ENCODE results near the gene ITGA1. TPM values are rescaled to one million over a fixed set of nuclear protein-coding genes. Genes with fewer than 3 reads are reported as not detected.

Gene ITGA1
- total RNA-seq, 4 donors from 2014 or later, result 9.3 to 88.9 (median 17.6) TPM

DNA sequence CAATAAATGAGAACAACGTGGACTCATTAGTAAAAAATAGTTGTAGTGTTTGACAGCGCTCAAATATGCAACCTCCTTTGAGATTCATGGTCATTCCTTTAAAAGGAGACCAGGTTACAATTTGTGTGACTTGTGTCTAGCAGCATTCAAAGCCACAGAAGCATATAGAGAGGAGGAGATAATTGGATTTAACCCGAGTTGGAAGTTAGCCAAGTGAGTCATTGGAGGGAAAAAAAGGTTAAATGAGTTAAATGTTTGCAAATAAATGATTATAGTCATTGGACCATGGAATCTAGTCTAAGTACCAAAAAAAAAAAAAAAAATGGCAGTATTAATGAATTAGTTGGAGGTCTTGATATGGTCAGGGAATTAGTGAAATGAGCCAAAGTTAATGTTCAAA, 90.9 kb downstream of the ITGA1 start:
- no peaks in the 10 kb centered on the region for H3K36me3 ChIP-seq

DNA sequence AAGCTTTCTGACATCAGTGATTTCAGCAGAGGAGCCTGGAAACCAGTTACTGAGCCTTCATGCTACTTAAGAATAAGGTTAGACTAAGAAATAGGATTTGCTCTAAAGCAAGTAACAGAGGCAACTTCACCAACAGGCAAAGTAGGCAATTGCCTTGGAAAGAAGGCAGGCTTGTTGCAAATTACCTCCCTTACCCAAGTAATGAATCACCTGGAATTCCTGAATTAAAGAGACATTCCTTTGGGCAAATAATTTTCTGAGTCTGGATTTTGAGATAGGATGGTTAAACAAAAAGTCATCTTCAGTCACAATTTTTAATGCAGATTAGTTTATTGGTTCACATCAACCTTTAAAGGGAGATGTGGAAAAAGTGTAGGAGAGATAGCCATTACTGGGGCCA, 92.8 kb downstream of the ITGA1 start:
- TF ChIP-seq, protein P1, sequence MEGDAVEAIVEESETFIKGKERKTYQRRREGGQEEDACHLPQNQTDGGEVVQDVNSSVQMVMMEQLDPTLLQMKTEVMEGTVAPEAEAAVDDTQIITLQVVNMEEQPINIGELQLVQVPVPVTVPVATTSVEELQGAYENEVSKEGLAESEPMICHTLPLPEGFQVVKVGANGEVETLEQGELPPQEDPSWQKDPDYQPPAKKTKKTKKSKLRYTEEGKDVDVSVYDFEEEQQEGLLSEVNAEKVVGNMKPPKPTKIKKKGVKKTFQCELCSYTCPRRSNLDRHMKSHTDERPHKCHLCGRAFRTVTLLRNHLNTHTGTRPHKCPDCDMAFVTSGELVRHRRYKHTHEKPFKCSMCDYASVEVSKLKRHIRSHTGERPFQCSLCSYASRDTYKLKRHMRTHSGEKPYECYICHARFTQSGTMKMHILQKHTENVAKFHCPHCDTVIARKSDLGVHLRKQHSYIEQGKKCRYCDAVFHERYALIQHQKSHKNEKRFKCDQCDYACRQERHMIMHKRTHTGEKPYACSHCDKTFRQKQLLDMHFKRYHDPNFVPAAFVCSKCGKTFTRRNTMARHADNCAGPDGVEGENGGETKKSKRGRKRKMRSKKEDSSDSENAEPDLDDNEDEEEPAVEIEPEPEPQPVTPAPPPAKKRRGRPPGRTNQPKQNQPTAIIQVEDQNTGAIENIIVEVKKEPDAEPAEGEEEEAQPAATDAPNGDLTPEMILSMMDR (IDR thresholded peaks at IDR 0.05), result no peak
- TF ChIP-seq POLR2A (IDR thresholded peaks at IDR 0.05), result no peak
- DNase-seq, result no peak
- intact Hi-C loops (cut with DNase I), result no loop called here
- no peaks in the 10 kb centered on the region for H3K4me1 ChIP-seq
- H3K9me3 ChIP-seq, result no peaks in the 10 kb centered on the region
- H3K36me3 ChIP-seq, result no peaks in the 10 kb centered on the region
- H3K4me3 ChIP-seq, result no peak overlapping the region
- H3K27ac ChIP-seq, result no peak overlapping the region
- H3K27me3 ChIP-seq, result no peaks in the 10 kb centered on the region

More for the DNA sequence above, 90.9 kb downstream of the ITGA1 start:
- no peaks in the 10 kb centered on the region for H3K4me1 ChIP-seq
- TF ChIP-seq, protein P1 (IDR thresholded peaks at IDR 0.05), result no peak
- TF ChIP-seq POLR2A (IDR thresholded peaks at IDR 0.05), result no peak
- intact Hi-C loops (cut with DNase I), result no loop called here
- H3K4me3 ChIP-seq, result no peak overlapping the region
- H3K9me3 ChIP-seq, result no peaks in the 10 kb centered on the region
- DNase-seq, result no peak
- WGBS, 2 donors, result 37 to 48% methylated on average over 3 of the region's 3 CpGs
- no peak overlapping the region for H3K27ac ChIP-seq
- no peaks in the 10 kb centered on the region for H3K27me3 ChIP-seq

- no peak for DNase-seq
- TF ChIP-seq, protein P1 (IDR thresholded peaks at IDR 0.05), result no peak
- TF ChIP-seq POLR2A (IDR thresholded peaks at IDR 0.05), result no peak
- Histone ChIP-seq H3K4me1 (no peaks in the 10 kb centered on the region), H3K4me3 (no peak overlapping the region), H3K27me3 (no peaks in the 10 kb centered on the region), H3K9me3 (no peaks in the 10 kb centered on the region), H3K36me3 (no peaks in the 10 kb centered on the region), H3K27ac (no peak overlapping the region)
- WGBS, 2 donors, result 72 to 93% methylated on average over 4 of the region's 4 CpGs
- intact Hi-C loops (cut with DNase I), result no loop called here
Observed at GRCh38 chr5:52881468-52881867, 93.8 kb downstream of the ITGA1 start.

DNA sequence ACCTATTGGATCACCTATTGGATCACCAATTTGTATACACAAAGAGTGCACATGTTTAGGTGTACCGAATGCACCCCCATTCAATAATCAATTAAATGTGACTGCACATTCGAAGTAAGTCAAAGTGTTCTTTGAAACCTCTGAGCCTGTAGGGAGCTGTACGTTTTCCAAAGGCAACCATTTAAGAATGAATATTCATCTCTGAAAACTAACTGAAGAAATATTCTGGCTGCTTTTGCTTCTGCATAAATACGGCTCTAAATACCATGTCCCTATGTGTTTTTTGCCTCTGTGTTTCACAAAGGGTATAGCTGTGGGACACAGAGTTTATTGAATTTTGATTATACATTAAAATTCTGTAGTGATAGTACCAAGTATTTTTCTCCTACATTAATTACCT, 95.4 kb downstream of the ITGA1 start:
- no peak for DNase-seq
- no peak overlapping the region for H3K4me3 ChIP-seq
- H3K36me3 ChIP-seq, result peaks cover 0 to 12% (median 0%) of the 10 kb centered on the region in 3 donors
- intact Hi-C loops (cut with DNase I), result no loop called here
- TF ChIP-seq POLR2A (IDR thresholded peaks at IDR 0.05), result no peak
- TF ChIP-seq, protein P1 (IDR thresholded peaks at IDR 0.05), result no peak
- WGBS, 2 donors, result 84 to 91% methylated on average over 4 of the region's 4 CpGs
- no peak overlapping the region for H3K27ac ChIP-seq
- H3K4me1 ChIP-seq, result no peaks in the 10 kb centered on the region
- H3K27me3 ChIP-seq, result no peaks in the 10 kb centered on the region
- H3K9me3 ChIP-seq, result no peaks in the 10 kb centered on the region

- no peak for TF ChIP-seq POLR2A (IDR thresholded peaks at IDR 0.05)
- TF ChIP-seq, protein P1 (IDR thresholded peaks at IDR 0.05), result no peak
- Histone ChIP-seq H3K27me3 (no peaks in the 10 kb centered on the region), H3K36me3 (peaks cover 0 to 23% (median 0%) of the 10 kb centered on the region in 3 donors), H3K4me1 (no peaks in the 10 kb centered on the region), H3K27ac (no peak overlapping the region), H3K4me3 (no peak overlapping the region), H3K9me3 (no peaks in the 10 kb centered on the region)
- no peak for DNase-seq
- intact Hi-C loops (cut with DNase I), result no loop called here
- 48 to 50% methylated on average over 1 of the region's 1 CpG for WGBS, 2 donors
Observed at GRCh38 chr5:52884453-52884852, 96.7 kb downstream of the ITGA1 start.
